ENCODE data around the gene RAI1. TPM values are rescaled to one million over a fixed set of nuclear protein-coding genes. Genes with fewer than 3 reads are reported as not detected.

RAI1 gene
- total RNA-seq, 4 donors from 2014 or later = 17.0 to 36.3 (median 22.3) TPM

GRCh38 chr17:17819561-17819995, 138.3 kb downstream of the RAI1 start:
- TF ChIP-seq CTCF (IDR thresholded peaks at IDR 0.05) (no peak), POLR2A (IDR thresholded peaks at IDR 0.05) (no peak)
- no peaks in the 10 kb centered on the region for H3K9me3 ChIP-seq
- intact Hi-C loops (cut with DNase I) = loop anchor here (10.0 kb wide), 1 partner anchor 215 kb away; the partner anchor contains the start of genes ATPAF2 and GID4

GRCh38 chr17:17820046-17820445, 138.8 kb downstream of the RAI1 start:
- Histone ChIP-seq H3K4me3 (no peak overlapping the region), H3K27ac (peak overlapping the region; percentile 14 to 96 (median 71)), H3K36me3 (peaks cover 21 to 56% (median 32%) of the 10 kb centered on the region in 3 donors), H3K9me3 (no peaks in the 10 kb centered on the region), H3K4me1 (peaks cover 68 to 96% (median 76%) of the 10 kb centered on the region in 3 donors), H3K27me3 (no peaks in the 10 kb centered on the region)
- TF ChIP-seq POLR2A (IDR thresholded peaks at IDR 0.05) = no peak
- no peak for TF ChIP-seq CTCF (IDR thresholded peaks at IDR 0.05)
- intact Hi-C loops (cut with DNase I) = no loop called here
- WGBS, 2 donors = 74 to 93% methylated on average over 4 to 6 of the region's 10 CpGs
- DNase-seq = no peak

More at GRCh38 chr17:17819561-17819995, 138.3 kb downstream of the RAI1 start:
- H3K27me3 ChIP-seq = no peaks in the 10 kb centered on the region
- WGBS, 2 donors = 60% methylated on average over 1 to 2 of the region's 12 CpGs
- H3K27ac ChIP-seq = peak overlapping the region; percentile 14 to 96 (median 71)
- no peak for DNase-seq
- H3K4me1 ChIP-seq = peaks cover 68 to 96% (median 76%) of the 10 kb centered on the region in 3 donors
- H3K4me3 ChIP-seq = no peak overlapping the region
- H3K36me3 ChIP-seq = peaks cover 21 to 61% (median 37%) of the 10 kb centered on the region in 3 donors

GRCh38 chr17:17820463-17821158, 139.4 kb downstream of the RAI1 start:
- Histone ChIP-seq H3K27me3 (no peaks in the 10 kb centered on the region), H3K4me3 (no peak overlapping the region), H3K36me3 (peaks cover 21 to 50% (median 27%) of the 10 kb centered on the region in 3 donors), H3K4me1 (peaks cover 69 to 96% (median 78%) of the 10 kb centered on the region in 3 donors), H3K27ac (peak overlapping the region in 3 of 4 donors; percentile 50 to 96 (median 92)), H3K9me3 (no peaks in the 10 kb centered on the region)
- intact Hi-C loops (cut with DNase I) = no loop called here
- no peak for DNase-seq
- WGBS, 2 donors = 70 to 82% methylated on average over 1 of the region's 7 CpGs
- no peak for TF ChIP-seq CTCF (IDR thresholded peaks at IDR 0.05)
- no peak for TF ChIP-seq POLR2A (IDR thresholded peaks at IDR 0.05)

- Histone ChIP-seq H3K4me1 (peaks cover 85 to 98% (median 87%) of the 10 kb centered on the region in 3 donors), H3K36me3 (peaks cover 14 to 35% (median 20%) of the 10 kb centered on the region in 3 donors), H3K4me3 (peak overlapping the region; percentile 43 to 72 (median 51)), H3K27me3 (no peaks in the 10 kb centered on the region), H3K9me3 (no peaks in the 10 kb centered on the region), H3K27ac (peak overlapping the region; percentile 79 to 96 (median 92))
- WGBS, 2 donors = 11% methylated on average over 1 of the region's 1 CpG; no CpG with 5 or more reads in 1 of the 2 donors
- TF ChIP-seq POLR2A (IDR thresholded peaks at IDR 0.05) = no peak
- TF ChIP-seq CTCF (IDR thresholded peaks at IDR 0.05) = no peak
- DNase-seq = no peak
- intact Hi-C loops (cut with DNase I) = no loop called here
Measured at GRCh38 chr17:17822189-17822588, 140.9 kb downstream of the RAI1 start.

- H3K4me1 ChIP-seq = peaks cover 89 to 98% (median 89%) of the 10 kb centered on the region in 3 donors
- H3K27ac ChIP-seq = peak overlapping the region; percentile 79 to 96 (median 92)
- TF ChIP-seq POLR2A (IDR thresholded peaks at IDR 0.05) (no peak), CTCF (IDR thresholded peaks at IDR 0.05) (no peak)
- H3K9me3 ChIP-seq = no peaks in the 10 kb centered on the region
- no peak for DNase-seq
- peaks cover 14 to 30% (median 16%) of the 10 kb centered on the region in 3 donors for H3K36me3 ChIP-seq
- H3K4me3 ChIP-seq = peak overlapping the region; percentile 43 to 72 (median 51)
- intact Hi-C loops (cut with DNase I) = no loop called here
- no peaks in the 10 kb centered on the region for H3K27me3 ChIP-seq
- no CpG with 5 or more reads among the region's 3 CpGs for WGBS, 2 donors
Measured at GRCh38 chr17:17822616-17823015, 141.4 kb downstream of the RAI1 start.

All from esophagus squamous epithelium (tissue), 5 donors.